ENCODE data around the gene ASTN2. TPM values are rescaled to one million over a fixed set of nuclear protein-coding genes. Genes with fewer than 3 reads are reported as not detected.

ASTN2 gene
- total RNA-seq, 1 donor from 2014 or later, result 2.5 TPM

GRCh38 chr9:117138231-117138630 is 276.6 kb downstream of the ASTN2 start:
- intact Hi-C loops (cut with DNase I), result no loop called here
- no peak for DNase-seq (ENCODE audit: low spot score)

GRCh38 chr9:117136461-117136860 is 278.4 kb downstream of the ASTN2 start:
- intact Hi-C loops (cut with DNase I), result no loop called here
- DNase-seq (ENCODE audit: low spot score), result no peak

DNA sequence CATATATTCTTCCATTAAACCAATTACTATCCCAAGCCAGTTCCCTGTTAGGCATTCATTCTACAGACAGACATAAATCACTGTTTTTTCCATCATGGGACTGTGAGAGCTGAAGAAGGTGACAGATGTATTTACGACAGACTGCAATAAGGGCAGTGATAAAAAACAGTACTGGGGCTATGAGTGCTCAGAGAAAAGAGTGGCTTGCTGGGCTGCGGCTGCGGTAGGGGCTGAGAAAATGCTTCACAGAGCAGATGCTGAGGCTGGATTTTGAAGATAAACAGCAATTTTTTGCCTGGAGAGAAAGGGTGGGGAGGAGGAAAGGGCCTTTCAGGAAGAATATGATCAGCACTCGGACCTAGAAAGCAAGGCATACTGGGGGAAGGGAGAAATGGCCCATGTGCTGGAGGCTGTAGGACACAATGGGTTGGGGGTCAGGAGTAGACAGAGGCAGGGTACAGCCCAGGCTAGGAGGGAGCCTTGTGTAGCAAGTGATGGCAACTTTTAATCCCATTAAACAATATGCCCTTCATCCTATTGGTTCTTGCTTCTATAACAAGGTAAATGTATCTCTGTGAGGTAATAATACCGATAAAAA is 279.3 kb downstream of the ASTN2 start:
- intact Hi-C loops (cut with DNase I), result no loop called here
- DNase-seq (ENCODE audit: low spot score), result no peak

DNA sequence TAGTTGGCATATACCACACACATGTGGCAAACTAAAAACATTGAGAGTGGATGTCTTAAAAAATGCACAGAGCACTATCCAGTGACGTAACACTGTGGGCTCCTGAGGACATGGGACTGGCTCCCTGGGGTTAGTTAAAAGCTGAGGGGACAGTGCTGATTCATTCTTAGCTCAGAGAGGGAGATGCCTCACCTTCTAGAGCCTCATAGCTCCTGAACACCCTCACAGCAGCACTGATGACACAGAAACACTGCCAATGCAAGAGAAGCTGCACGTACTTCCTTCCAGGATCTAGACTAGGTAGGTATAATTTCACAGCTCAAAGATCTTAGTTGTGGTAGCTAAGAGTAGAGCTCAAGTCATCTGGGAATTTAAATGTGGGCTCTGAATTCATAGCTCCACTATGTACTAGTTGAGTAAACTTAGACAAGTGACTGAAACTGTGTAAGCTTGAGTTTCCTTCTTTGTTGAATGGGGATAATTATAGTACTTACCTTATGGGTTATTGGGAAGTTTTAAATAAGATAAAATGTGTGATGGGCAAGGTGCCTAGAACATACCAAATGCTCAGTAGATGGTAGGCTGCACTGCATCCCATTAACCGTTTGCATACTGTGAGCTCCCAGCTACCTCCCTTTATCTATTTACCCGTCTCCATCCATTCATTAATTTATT is 279.9 kb downstream of the ASTN2 start:
- intact Hi-C loops (cut with DNase I), result no loop called here
- no peak for DNase-seq (ENCODE audit: low spot score)

DNA sequence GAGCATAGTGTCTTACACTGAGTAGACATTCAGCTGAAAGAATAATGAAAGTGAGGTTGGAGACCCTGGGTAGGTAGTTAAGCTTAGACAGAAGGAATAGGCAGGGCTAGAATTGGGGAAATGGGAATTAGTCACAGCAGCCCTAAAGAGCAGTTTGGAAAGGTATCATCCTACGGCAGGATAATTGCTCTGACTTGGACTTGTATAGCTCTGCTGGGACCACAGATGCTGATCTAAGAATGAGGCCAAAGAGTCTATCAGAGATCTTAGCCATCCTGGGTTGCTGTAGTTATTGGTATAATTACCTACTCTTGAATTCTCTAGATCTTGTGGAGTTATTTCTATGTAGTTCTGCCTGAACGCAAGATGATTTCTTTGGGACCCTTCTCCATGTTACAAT is 288.0 kb downstream of the ASTN2 start:
- DNase-seq (ENCODE audit: low spot score), result no peak
- intact Hi-C loops (cut with DNase I), result no loop called here

DNA sequence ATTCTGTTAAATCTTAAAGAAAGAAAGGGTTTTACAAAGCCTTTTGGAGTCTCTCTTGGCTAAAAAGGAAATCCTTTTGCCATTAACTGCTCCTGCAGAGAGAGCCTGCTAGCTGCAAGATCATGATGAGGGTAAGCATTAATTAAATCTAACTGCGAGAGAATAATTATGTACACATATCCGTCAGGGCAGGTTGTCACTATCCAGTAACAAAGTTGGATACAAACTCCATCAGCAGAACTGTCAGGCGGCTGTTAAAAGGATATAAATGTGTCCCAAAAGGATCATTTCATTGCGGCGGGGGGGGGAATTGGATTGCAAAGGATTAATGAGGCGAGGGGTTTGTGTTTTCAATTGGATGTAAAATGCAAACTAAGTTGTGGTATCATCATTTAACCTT is 289.3 kb downstream of the ASTN2 start:
- intact Hi-C loops (cut with DNase I), result no loop called here
- no peak for DNase-seq (ENCODE audit: low spot score)

DNA sequence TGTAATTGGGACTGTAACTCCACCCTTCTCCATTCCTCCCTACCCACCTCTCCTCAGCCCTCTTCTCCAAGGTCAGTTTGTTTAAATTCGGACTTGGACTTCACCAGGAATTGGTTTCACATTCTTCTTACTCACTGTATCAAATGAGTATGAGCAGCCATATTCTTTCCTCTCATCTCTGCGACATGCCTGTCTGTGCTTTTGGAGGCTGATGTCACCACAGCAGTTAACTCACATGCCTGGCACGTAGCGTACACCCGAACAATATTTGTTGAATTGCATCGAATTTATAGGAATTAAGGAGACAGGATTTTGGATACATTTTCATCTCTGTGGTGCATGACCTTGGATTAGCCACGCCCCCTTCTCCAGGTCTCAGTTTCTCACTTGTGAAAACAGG is 291.1 kb downstream of the ASTN2 start:
- DNase-seq (ENCODE audit: low spot score), result no peak
- intact Hi-C loops (cut with DNase I), result no loop called here

DNA sequence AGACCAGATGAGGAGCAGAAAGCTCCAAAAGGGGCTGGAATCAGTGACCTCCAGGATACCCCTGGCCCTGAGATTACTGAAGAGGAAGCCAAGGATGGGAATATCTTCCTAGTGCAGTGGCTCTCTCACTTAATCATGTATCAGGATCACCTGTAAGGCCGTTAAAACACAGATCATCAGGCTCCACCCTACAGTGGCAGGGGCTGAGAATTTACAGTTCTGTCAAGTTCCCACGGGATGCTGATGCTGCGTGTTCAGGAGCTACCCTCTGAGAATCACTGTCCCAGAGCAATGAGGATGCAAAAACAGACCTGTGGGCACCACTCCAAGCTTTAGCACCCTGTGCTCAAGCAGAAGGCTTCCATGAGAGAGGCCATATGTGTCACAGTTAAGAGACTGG is 291.9 kb downstream of the ASTN2 start:
- intact Hi-C loops (cut with DNase I), result no loop called here
- DNase-seq (ENCODE audit: low spot score), result no peak

GRCh38 chr9:117122102-117122501 is 292.8 kb downstream of the ASTN2 start:
- intact Hi-C loops (cut with DNase I), result no loop called here
- DNase-seq (ENCODE audit: low spot score), result no peak

DNA sequence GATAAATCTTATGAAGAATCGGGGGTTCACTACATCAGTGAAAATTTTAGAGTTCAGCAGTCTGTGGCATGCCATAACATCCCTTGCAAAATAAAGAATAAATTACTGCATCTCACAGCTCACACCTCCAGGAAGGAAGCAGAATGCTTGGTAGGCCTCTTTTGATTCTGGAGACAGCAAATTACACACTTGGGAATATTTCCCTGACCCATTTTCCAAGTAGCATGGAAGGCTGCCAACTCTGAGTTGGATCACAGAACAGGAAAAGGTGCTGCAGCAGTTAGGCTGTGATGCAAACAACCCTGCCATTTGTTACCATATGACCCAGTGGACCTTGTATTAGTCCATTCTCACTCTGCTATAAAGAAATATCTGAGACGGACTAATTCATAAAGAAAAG is 293.5 kb downstream of the ASTN2 start:
- intact Hi-C loops (cut with DNase I), result no loop called here
- no peak for DNase-seq (ENCODE audit: low spot score)

DNA sequence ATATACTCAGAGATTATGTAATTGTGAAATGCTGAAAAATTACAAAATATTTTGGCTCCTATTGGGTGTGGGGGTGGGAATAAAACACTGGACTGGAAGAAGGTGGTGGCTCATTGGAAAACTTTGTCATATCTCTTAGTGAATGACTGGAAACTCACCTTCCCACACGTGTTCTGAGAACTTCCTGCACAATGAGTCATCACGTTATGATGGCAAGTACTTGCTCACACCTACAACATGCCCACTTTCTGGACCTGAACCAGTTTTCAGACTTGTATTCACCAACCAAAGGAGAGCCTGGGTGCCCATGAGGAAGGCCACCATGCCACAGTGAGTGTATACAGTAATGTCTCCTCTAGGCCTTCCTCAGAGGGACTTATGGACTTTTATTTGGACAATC is 294.8 kb downstream of the ASTN2 start:
- DNase-seq (ENCODE audit: low spot score), result no peak
- intact Hi-C loops (cut with DNase I), result no loop called here

GRCh38 chr9:117116084-117116483 is 298.8 kb downstream of the ASTN2 start:
- intact Hi-C loops (cut with DNase I), result no loop called here
- DNase-seq (ENCODE audit: low spot score), result no peak

DNA sequence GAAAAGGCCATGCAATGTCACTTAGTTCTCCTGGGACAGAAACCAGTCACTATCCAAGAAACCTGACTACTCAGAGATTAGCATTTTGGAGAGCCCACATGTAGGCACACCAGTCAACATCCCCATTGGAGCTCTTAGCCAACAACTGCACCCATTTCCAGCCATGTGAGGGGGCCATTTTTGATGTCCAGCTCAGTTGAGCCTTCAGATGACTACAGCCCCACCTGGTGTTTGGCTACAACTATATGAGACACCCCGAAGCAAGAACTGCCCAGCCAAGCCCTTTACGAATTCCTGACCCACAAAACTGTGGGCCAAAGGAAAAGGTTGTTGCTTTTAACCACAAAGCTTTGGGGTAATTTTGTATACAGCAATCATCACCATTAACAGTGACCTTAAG is 300.1 kb downstream of the ASTN2 start:
- intact Hi-C loops (cut with DNase I), result no loop called here
- DNase-seq (ENCODE audit: low spot score), result no peak

DNA sequence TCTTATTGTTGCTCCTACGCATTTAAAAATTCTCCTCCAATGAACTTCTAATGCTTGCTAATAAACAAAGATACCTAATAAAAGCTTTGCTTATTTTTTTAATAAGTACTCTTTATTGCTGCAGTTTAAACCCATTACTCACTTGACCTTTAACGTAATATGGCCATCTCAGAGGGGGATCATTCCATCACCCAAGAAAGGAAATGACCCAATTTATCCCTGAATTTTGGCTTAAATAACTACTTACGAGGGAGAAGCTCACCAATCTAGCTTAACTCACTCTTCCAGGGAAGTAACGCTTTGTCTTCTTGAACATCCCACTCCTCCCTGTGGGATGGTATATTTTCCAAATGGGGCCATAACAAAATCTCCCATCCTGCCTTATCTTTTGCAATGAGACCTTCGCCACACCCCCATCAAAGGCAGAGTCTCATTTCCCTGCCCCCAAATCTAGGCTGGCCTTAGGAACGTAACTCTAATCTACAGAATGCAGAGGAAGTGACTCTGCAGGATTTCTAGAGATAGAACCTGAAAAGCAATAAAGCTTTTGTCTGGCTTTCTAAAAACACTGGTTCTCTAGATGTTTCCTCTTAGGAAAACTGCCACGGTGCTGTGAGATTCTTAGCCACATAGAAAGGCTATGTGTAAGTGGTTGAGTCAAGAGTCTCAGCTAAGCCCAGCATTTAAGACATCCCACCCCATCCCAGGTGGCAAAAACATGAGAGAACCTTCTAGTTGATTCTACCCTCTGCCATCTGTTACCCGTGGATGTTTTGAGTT is 310.0 kb downstream of the ASTN2 start:
- intact Hi-C loops (cut with DNase I), result no loop called here
- DNase-seq (ENCODE audit: low spot score), result no peak

DNA sequence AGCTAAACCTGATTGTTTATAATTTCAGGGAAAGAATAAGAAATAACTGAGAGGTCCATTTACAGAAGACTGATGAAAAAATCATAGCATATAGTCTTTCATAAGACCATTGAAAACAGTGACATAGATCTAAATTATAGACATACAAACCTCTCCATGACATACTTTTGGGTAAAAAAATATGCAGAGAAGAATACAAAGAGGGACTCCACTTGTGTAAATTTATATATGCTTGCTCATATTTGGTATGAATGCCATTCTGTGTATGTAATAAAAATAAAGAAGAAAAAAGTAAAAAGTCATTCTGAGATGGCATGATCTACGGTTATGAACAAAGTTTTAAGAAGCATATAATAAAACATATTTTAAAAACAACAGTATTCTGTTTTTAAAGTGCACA is 310.7 kb downstream of the ASTN2 start:
- DNase-seq (ENCODE audit: low spot score), result no peak
- intact Hi-C loops (cut with DNase I), result no loop called here

- intact Hi-C loops (cut with DNase I), result no loop called here
- no peak for DNase-seq (ENCODE audit: low spot score)
Measured at GRCh38 chr9:117103438-117104110, 311.3 kb downstream of the ASTN2 start.

- intact Hi-C loops (cut with DNase I), result no loop called here
- no peak for DNase-seq (ENCODE audit: low spot score)
Measured at GRCh38 chr9:117101008-117101407, 313.8 kb downstream of the ASTN2 start.

DNA sequence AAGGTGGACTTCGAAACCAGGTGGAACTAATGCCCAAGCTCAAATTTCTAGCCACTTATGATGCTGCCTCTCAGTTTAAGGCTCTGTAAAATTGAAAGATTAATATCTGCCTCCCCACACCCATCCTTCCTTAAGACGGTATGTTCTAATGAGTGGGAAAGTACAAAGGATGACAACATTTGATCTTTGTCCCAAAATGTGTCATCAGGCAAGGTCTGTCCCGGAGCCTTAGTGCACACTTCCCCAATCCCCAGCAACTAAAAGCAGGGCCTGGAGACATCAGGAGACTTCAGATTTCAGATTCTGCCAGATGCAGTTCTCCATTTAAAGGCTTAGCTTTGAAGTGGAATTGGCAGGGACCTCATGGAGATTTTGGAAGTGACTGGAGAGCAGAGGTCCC is 316.5 kb downstream of the ASTN2 start:
- no peak for DNase-seq (ENCODE audit: low spot score)
- intact Hi-C loops (cut with DNase I), result no loop called here

- intact Hi-C loops (cut with DNase I), result no loop called here
- no peak for DNase-seq (ENCODE audit: low spot score)
Measured at GRCh38 chr9:117097761-117098160, 317.1 kb downstream of the ASTN2 start.

GRCh38 chr9:117096138-117096537 is 318.7 kb downstream of the ASTN2 start:
- no peak for DNase-seq (ENCODE audit: low spot score)
- intact Hi-C loops (cut with DNase I), result no loop called here

GRCh38 chr9:117095081-117095480 is 319.8 kb downstream of the ASTN2 start:
- intact Hi-C loops (cut with DNase I), result no loop called here
- DNase-seq (ENCODE audit: low spot score), result no peak

Measured in cardiac septum (tissue), 1 donor.